Measurements from ENCODE around the gene TP63.

GRCh38 chr3:189853906-189854305, 222.7 kb downstream of the TP63 start:
- TF ChIP-seq CTCF (IDR thresholded peaks at IDR 0.05) (no peak), POLR2AphosphoS5 (IDR thresholded peaks at IDR 0.05) (no peak)
